GM11168 (cell line): ENCODE data around the gene NEU4.
"Not testable (repeated sequence)": the region's sequence is repeated elsewhere in the genome, so short reads cannot be mapped to it uniquely, and the experiment has no call there.

Experiments used
- in situ Hi-C: fragments of 300-500 bp; cut with MboI; formaldehyde crosslinking; loops from one replicate; pipeline ENCODE4 v1.12.0; 2022; ENCODE audit warnings: low sequenced_read_pairs; ENCODE audit not compliant: unreplicated experiment

NEU4 gene

GRCh38 chr2:241823531-241824437 is 14.8 kb downstream of the NEU4 start:
- in situ Hi-C loops = not testable (repeated sequence)

- in situ Hi-C loops = no loop called here
Measured at GRCh38 chr2:241827394-241827793, 18.4 kb downstream of the NEU4 start.

DNA sequence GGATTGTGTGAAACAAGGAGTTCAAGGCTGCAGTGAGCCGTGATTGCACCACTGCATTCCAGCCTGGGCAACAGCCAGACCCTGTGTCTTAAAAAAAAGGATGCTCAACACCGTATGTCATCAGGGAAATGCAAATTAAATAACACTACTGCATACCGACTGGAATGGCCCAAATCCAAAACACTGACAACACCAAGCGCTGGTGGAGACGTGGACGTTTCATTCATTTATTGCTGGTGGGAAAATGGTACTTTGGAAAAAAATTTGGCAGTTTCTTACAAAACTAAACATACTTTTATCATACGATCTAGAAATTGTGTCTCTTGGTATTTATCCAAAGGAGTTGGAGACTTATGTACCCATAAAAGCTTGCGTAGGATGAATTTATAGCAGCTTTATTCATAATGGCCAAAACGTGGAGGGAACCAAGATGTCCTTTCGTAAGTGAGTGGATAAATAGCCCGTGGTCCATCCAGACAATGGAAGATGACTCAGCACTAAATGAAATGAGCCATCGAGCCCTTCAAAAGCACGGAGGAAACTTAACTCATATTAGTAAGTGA is 24.2 kb downstream of the NEU4 start:
- in situ Hi-C loops = no loop called here

GRCh38 chr2:241833756-241834526 is 24.9 kb downstream of the NEU4 start:
- in situ Hi-C loops = not testable (repeated sequence)

DNA sequence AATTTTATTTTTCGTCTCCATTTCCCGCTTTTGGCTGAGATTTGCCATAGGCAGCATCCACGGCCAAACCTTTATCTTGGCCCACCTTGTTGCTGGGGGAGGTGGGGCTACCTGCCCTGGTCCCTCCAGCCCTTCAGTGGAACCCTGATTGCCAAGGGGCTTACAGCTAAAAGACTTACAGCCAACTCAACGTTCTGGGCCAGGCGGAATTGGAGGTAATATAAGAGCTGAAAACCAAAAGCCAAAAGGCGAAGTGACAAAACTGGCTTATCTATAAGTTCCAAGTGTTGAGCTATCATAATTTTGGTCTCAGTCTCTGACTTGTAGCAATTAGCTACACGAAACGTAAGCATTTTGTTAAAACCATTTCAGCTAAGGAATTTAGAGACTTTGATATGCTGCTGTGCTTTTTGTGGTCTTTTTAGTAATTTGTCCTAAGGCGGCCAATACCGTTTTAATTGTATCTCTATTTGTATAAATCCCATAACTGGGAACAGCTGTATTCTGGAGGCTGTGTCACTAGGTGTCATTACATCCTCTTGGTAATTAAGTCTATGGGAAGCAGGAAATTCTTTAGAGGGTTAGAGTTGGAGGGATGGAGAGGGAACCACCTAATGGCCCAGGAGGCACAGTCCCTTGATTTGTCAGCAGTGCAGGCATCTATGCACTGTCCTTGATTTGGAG is 25.7 kb downstream of the NEU4 start:
- in situ Hi-C loops = no loop called here

- in situ Hi-C loops = no loop called here
Measured at GRCh38 chr2:241835611-241836010, 26.6 kb downstream of the NEU4 start.

GRCh38 chr2:241836292-241836691 is 27.3 kb downstream of the NEU4 start:
- in situ Hi-C loops = no loop called here

DNA sequence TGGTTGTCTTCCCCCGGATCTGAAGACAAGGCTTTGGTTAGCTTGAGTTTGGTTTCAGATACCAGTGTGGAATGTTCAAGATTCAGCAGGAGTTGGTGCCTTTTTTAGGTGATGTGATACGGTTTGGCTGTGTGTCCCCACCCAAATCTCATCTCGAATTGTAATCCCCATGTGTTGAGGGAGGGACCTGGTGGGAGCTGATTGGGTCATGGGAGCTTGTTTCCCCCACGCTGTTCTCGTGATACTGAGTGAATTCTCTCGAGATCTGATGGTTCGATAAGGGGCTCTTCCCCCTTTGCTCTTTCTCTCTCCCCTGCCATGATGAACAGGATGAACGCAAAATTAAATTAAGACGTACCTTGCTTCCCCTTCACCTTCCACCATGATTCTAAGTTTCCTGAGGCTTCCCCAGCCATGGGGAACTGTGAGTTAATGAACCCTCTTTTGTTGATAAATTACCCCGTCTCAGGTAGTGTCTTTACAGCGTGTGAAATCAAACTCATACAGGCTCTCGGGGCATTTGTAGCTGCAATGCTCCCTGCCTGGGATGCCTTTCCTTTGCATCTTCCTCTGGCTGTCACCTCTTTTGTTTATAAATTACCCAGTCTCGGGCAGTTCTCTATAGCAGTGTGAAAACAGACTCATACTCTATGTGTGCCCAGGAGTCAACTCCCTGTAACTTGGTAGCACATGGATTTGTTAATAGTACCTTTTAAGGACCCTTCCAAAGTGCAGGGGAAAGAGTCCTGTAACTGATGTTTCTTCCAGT is 28.4 kb downstream of the NEU4 start:
- in situ Hi-C loops = no loop called here

DNA sequence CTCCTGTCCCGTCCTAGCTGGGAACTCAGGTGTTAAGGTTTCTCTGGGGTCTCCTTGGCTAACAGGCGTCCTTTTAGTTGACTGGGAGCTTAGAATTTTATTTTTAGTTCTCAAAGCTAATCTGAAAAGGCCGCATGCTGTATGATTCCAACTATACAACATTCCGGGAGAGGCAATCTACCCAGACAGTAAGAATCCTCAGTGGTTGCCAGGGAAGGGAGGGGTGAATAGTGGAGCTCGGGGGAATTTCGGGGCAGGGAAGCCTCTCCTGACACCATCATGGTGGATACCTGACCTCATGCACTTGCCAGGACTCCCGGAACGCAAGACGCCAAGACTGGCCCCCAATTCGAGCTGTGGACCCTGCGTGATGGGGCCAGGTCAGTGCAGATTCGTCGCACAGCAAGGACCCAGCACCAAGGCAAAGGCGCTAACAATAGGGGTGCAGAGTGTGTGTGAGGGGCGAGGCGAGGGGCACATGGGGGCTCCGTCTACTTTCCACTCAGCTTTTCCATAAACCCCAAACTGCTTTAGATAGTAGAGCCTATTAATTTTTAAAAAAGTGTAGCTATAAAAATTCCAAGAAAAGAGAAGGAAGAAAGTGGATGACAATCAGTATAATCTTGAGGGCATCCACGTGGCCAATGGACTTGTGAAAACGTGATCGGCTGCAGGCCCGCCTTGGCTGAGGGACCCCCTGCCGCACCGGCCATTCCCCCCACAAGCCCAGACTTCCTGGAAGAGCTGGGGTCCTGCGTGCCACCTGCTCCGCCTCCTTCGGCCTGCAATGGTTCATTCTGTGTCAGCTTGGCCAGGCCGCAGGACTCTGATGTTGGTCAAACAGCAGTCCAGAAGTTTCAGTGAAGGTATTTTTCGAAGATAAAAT is 32.4 kb downstream of the NEU4 start:
- in situ Hi-C loops = no loop called here

GRCh38 chr2:241842067-241842415 is 33.0 kb downstream of the NEU4 start:
- in situ Hi-C loops = no loop called here

GRCh38 chr2:241842620-241843211 is 33.7 kb downstream of the NEU4 start:
- in situ Hi-C loops = no loop called here

- in situ Hi-C loops = no loop called here
Measured at GRCh38 chr2:241843321-241844065, 34.5 kb downstream of the NEU4 start.

DNA sequence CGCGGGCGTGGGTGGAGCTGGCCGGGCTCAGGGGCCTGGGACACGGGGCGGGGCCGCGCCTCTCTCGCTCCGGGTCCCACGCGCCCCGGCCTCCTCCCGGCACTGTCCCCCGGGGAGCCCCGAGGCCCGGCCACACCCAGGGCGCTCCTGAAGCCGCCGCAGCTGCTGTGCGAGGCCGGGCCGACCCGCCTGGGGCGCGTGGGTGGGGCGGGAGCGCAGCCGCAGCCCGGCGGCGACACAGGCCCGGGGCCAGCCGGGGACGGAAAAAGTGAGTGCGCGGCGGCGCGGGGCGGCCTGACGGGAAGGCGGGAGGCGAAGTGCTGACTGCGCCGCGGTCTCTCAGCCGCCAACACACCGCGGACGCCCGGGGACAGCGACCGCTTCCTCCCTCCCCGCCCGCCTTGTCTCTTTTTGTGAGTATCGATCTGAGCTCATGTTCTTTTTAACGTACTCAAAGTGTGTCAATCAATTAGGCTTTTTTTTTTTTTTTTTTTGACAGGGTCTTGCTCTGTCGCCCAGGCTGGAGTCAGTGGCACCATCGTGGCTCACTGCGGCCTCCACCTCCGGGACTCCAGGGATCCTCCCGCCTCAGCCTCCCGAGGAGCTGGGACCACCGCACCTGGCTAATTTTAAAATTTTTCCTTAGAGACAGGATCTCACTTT is 35.2 kb downstream of the NEU4 start:
- in situ Hi-C loops = no loop called here

- in situ Hi-C loops = no loop called here
Measured at GRCh38 chr2:241844831-241845578, 36.0 kb downstream of the NEU4 start.

GRCh38 chr2:241846406-241846805 is 37.4 kb downstream of the NEU4 start:
- in situ Hi-C loops = no loop called here

- in situ Hi-C loops = no loop called here
Measured at GRCh38 chr2:241848761-241849615, 40.0 kb downstream of the NEU4 start.
